Stimulated activated CD8-positive, alpha-beta memory T cell treated with anti-CD3 and anti-CD28 coated beads, Interleukin-15, amount 100 ng/mL, for 48 hours (primary cell): Measurements from ENCODE around the gene ABHD8.
A peak's percentile ranks its signal among the peaks of the same experiment; 100 is the strongest.

Experiments used
- DNase-seq, 2 donors: peaks; one replicate each; pipeline ENCODE4 v3.0.0-alpha.2; 2020; ENCODE audit warnings: low read depth in 2 of 2

ABHD8 gene

GRCh38 chr19:17321655-17322489 is 18.6 kb upstream of the ABHD8 start:
- no peak for DNase-seq

GRCh38 chr19:17320435-17320834 is 17.2 kb upstream of the ABHD8 start:
- DNase-seq, result no peak

DNA sequence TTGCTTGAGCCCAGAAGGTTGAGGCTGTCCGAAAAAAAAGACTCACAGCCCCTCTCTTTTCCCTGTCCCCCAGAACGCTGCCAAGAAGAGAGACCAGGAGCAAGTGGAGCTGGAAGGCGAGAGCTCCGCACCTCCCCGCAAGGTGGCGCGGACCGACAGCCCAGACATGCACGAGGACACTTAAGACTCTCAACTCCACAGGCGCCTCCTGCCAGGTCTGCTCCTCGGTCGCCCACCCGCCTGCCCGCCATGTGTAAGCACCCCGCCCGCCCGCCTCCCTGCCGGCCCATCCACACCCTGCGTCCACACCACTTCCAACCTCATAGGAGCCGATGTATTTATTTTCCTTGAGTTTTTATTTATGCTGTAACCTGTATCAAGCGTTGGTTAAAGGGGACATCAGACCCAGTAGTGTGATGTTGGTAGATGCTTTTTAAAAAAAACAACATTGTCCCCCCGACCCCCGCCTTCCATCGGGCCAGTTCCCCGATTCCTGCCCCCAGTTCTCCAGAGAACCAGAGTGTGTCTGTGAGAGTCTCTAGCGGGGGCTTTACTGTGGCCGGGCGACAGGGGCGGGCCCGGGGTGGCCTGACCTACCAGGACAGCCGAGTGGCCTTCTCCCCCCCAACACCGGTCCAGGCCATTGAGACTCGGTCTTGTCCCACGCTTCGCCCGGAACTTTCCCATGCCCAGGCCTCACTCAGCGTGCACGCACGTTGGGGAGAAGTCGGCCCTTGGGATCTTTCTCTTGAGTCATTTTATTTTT is 16.4 kb upstream of the ABHD8 start:
- no peak for DNase-seq

DNA sequence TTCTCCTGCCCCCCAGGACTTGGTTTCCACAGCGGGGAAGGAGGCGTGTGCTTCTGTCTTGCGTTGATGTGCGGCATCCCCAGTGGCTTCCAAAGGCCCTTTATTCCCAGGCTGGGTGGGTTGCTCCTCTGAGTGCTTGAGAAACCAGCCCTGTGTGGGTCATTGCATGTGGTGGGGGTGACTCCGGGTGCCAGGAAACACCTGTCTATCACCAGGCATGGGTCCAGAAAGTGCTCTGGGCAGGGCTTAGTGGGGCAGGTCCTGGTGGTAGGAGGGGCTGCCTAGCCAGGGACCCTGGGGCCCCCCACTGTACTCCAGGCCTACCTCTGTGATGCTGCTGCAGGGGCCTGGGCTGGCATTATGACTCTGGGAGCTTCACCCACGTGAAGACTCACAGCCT is 15.7 kb upstream of the ABHD8 start:
- no peak for DNase-seq

DNA sequence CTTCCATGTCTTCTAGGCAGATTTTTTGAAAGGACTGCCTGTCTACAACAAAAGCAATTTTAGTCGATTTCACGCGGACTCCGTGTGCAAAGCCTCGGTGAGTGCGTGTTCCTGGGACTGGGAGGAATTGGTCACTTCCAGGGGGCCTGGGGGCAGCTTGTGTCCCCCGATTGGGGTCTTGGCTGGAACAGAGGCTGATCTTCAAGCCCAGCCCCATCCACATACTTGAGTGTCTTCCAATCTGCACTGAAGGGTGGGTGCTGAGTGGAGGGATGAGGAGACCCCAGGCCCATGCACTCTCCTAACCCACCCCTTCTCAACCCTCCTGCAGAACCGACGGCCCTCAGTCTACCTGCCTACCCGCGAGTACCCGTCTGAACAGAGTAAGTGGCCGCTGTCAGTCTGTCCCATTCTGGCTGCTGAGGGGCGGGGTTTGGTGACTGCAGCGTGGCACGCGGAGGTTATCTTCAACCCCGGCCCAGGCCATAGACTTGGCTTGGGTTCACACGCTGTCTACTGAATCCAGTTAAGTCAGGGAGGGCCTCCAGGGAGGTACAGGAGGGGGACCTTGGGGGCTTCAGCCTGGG is 10.9 kb upstream of the ABHD8 start:
- DNase-seq, result no peak

DNA sequence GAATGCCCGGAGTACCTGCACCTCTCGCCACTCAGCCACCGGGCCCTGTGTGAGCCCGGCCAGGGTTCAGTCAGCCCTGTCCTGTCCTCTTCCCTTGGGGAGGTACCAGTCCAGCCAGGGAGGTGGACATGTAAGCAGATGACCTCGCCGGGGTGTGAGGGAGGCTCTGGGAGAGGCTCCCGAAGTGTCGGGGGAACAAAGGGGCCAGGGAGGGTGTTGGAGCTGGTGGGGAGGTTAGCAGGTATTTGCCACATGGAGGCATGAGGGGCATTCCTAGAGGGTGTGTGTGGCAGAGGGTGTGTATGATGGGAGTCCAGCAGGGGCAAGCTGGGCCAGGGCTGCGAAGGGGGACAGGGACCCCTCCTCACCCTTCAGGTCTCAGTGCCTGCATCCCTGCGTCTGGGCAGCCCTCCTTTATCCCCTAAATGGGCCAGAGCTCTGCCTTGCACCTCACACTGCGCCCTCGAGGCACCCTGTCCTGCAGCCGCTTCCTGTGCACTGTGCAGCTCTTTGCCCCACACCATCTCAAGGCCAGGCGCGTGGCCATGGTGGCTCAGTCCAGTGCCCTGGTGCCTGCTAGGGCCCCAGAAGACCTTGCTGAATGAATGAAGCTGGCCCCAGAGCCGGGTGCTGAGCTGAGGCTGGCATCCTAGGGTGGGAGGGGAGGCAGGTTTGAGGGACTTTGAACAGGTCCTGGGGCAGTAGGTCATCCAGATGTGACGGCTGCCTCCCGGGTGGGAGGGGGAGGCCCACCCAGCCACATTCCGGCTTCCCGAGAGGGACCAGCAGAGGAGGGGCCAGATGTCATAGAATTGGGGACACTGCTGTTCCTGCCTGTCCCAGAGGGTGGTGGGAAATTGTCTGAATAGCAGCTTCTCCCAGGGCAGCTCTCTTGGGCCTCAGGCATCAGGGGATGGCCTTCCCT is 9.2 kb upstream of the ABHD8 start:
- no peak for DNase-seq

DNA sequence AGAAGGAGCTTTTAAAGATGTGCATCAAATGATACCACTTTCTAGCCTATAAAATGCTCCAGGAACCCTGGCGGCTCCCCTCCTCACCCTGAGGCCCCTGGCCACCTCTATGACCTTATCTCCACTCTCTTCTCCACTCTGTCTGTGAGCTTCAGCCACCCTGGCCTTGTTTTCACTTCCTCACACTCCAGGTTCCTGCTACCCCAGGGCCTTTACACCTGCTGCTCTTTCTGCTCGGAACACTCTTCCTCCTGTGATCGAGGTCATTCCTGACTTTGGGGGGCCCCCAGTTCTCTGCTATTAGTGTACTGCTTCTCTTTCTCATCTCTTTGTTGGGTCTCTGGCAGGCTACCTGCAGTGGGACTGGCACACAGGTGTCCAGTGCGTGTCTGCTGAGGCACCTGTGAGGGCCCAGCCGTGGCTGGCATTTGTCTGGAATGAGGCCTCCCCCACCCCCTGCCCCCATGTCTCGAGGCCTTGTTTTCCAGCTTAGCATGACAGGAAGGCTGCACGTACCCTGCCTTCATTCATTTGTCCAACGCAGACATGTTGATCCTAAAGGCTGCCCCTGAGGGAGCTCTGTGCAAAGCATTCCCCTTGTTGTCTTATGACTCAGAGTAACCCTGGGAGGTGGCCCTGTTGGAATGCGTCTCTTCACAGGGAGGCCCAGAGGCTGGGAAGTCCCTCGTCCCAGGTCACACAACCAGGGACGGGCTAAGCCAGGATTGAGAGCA is 8.4 kb upstream of the ABHD8 start:
- DNase-seq, result no peak

DNA sequence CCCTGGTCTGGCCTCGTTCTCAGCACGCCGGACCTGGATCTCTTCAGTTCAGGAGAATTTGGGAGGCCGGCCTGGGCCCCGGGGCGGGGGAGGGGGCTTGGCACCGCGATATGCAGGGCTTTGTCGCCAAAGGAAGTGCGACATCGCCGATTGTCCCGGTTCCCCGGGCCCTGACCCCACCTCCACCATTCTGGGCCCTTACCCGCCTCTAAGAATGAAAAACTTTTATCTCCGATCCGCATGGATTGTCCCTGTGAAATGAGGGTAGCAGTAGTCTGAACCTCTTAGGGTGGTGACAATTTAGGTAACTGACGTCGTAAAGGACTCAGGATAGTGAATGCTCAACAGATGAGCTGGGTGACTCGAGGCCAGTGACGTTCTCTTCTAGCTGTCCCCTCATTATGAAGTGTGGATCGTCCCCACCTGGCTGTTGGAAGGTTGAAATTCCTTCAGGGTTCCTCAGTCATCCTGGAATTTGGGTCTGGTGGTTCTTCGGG is 6.8 kb upstream of the ABHD8 start:
- no peak for DNase-seq

GRCh38 chr19:17309198-17309964 is 6.2 kb upstream of the ABHD8 start, which contains the start of gene DDA1:
Gene DDA1 (plus strand): TSS chr19:17309563. CDS start chr19:17309655, 92 bp downstream.
- peak; percentile 98 to 99 for DNase-seq

GRCh38 chr19:17307876-17308377 is 4.7 kb upstream of the ABHD8 start:
- no peak for DNase-seq

DNA sequence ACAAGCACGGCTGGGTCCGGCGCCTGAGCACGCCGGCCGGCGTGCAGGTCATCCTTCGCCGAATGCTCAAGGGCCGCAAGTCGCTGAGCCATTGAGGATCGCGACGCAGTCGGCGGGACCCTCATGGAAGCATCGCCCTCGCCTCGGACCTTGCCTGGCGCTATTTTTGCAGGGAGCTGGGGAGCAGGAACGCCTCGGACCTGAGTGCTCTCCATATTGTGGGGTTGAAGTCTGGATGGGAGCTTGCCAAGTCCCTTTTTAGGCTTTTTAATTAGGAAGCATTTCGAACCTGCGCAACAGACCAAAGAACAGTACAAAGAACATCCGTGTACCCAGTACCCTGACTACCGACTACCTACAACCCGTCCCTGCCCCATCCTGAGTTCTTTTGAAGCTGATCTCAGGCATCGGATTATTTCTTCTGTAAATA is 3.1 kb upstream of the ABHD8 start:
- no peak for DNase-seq

DNA sequence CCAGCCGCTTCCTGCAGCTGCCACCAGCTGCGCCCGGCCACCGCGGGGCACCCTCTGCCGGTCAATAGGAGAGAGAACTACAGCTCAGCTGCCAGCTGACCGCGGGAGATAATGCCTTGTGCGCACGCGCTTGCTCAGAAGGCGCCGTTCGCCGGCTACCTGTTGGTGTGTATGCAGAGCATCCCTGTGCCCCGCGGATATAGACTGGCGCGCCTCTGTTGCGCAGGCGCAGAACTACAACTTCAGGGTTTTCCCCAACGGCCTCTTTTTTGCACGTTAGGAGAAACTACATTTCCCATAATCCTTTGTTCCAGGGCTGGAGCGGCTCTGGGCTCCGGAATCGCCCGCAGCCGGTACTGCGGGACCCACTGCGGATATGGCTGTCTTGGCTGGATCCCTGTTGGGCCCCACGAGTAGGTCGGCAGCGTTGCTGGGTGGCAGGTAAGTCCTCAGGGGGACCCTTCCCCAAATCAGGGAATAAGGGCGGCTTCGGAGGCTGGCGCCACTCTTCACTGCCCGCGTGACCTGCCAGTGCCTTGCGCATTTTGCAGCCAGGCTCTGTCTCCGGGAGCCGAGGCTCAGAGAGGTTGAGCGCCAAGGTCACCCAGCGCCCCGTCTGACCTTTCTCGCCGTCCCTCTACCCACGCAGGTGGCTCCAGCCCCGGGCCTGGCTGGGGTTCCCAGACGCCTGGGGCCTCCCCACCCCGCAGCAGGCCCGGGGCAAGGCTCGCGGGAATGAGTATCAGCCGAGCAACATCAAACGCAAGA is 2.5 kb upstream of the ABHD8 start, which contains the start of gene MRPL34:
TSS of gene MRPL34 (plus strand) at position 356 of the 768 bp plus-strand sequence. CDS start at position 377, 21 bp downstream.
- peak; percentile 95 to 96 for DNase-seq

GRCh38 chr19:17305216-17305516 is 1.9 kb upstream of the ABHD8 start:
- DNase-seq, result no peak

- no peak for DNase-seq
These were observed 1.4 kb upstream of the ABHD8 start for GRCh38 chr19:17304386-17305215.

GRCh38 chr19:17303940-17304267 is 679 bp upstream of the ABHD8 start:
- no peak for DNase-seq

DNA sequence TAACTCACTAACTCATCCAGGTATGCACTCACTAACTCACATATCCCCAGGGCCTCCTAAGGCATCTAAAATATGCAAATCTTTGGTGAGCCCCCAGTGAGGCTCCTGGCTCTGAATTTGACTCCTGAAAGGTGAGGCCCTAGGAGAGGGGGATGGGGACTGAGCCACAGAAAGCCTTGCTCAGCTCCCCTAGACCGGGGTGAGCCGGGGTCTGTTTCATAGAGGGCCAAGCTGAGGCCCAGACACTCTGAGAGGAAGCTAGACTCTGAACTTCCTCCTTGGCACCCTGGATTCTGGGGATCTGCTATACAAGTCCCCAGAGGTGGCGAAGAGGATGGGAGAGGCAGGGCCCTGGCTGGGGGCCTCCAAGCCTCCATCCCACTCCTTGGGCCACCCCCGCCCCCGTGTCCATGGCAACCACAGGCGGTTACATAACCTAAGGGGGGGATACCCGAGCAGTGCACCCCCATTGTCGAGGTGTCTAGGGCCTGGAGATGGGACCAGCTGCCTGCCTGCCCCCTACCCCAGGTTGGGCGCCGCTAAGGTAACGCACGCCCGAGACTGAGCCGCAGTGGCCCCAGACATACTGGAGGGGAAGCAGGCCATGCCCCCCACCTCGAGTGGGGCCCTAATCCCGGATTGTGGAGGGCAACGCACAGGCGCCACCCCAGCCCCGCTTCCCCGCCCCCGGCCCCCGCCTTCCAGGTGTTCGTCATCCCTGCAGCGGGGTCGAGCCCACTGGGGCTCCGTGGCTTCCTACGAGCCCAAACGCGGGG is 646 bp downstream of the ABHD8 start:
- DNase-seq, result no peak

GRCh38 chr19:17300992-17301619 is 2.1 kb downstream of the ABHD8 start:
- no peak for DNase-seq
